Right atrium auricular region (tissue), 2 donors: Measurements from ENCODE around the gene FANCI. TPM values are rescaled to one million over a fixed set of nuclear protein-coding genes. Genes with fewer than 3 reads are reported as not detected.

Source experiments
- DNase-seq: peaks from one replicate; pipeline ENCODE4 v3.0.0-alpha.2; 2019; ENCODE audit warnings: low spot score
- H3K27ac ChIP-seq, 2 donors: fragments of 200-600 bp; sonication (generic); 1 replicate in 1 of 2; 2 replicates in 1 of 2; pipeline ENCODE4 v1.5.1; 2016 to 2019
- H3K27me3 ChIP-seq, 2 donors: fragments of 200-600 bp; sonication (generic); one replicate each; pipeline versions ENCODE4 v1.5.1 to v1.6.0; 2017 to 2019
- H3K36me3 ChIP-seq: fragments of 200-600 bp; sonication (generic); one replicate; pipeline ENCODE4 v1.5.1; 2016
- H3K4me1 ChIP-seq, 2 donors: fragments of 200-600 bp; sonication (generic); one replicate each; pipeline versions ENCODE4 v1.5.1 to v1.6.0; 2017 to 2019
- H3K4me3 ChIP-seq, 2 donors: fragments of 200-600 bp; sonication (generic); 1 replicate in 1 of 2; 2 replicates in 1 of 2; pipeline ENCODE4 v1.5.1; 2017 to 2019; ENCODE audit warnings: mild to moderate bottlenecking in 1 of 2, moderate library complexity in 1 of 2
- H3K9me3 ChIP-seq, 2 donors: fragments of 200-600 bp; sonication (generic); one replicate each; pipeline ENCODE4 v1.5.1; 2019
- total RNA-seq, 2 donors: library from RNA; depleted of rRNA; stranded (reverse); fragments of >200 nt; gene quantifications; one replicate each; pipeline ENCODE4 v1.1.0, GENCODE V29; 2016
- TF ChIP-seq, protein P1 (sequence below), 2 donors: fragments of 200-600 bp; sonication (generic); IDR thresholded peaks; one replicate each; pipeline ENCODE4 v1.5.1; 2019; ENCODE audit warnings: antibody characterized with exemption in 2 of 2

Gene FANCI
- total RNA-seq, 2 donors from 2014 or later: 0.79 to 1.6 TPM

DNA sequence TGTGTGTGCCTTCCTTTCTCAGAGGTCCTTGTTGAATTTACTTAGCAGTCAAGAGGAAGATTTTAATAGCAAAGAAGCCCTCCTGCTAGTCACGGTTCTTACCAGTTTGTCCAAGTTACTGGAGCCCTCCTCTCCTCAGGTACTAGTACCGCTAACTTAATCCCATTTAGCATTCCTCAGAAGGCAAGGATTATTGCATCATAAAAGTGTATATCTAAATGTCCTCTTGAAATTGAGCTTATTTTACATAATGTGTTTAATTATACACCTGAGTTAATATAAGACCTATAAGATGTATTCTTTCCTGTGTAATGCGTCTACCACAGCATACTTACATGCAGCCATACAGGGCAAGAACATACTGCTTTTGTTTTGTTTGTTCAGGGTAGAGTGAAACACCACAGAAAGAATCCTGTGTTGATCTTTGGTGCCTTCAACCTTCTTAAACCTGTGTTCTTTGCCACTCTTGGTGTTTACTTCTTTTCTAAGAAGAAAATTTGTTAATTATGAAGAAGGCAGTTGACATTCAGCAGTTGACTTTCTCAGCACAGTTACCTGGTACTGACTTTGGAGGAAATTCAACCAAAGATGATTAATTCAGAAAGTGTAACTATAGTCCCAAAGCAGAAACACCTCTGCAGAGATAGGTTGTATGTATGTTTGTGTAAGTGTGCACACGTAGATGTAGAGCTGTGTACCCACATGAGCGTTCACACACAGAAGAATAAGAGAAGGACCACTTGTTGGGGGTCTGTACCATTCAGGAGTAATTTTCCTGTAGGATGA lies 57.7 kb downstream of the FANCI start:
- H3K27ac ChIP-seq: no peak overlapping the region
- H3K27me3 ChIP-seq: no peaks in the 10 kb centered on the region
- H3K36me3 ChIP-seq: no peaks in the 10 kb centered on the region
- no peaks in the 10 kb centered on the region for H3K9me3 ChIP-seq
- DNase-seq: no peak
- no peaks in the 10 kb centered on the region for H3K4me1 ChIP-seq
- no peak overlapping the region for H3K4me3 ChIP-seq
- TF ChIP-seq, protein P1, sequence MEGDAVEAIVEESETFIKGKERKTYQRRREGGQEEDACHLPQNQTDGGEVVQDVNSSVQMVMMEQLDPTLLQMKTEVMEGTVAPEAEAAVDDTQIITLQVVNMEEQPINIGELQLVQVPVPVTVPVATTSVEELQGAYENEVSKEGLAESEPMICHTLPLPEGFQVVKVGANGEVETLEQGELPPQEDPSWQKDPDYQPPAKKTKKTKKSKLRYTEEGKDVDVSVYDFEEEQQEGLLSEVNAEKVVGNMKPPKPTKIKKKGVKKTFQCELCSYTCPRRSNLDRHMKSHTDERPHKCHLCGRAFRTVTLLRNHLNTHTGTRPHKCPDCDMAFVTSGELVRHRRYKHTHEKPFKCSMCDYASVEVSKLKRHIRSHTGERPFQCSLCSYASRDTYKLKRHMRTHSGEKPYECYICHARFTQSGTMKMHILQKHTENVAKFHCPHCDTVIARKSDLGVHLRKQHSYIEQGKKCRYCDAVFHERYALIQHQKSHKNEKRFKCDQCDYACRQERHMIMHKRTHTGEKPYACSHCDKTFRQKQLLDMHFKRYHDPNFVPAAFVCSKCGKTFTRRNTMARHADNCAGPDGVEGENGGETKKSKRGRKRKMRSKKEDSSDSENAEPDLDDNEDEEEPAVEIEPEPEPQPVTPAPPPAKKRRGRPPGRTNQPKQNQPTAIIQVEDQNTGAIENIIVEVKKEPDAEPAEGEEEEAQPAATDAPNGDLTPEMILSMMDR (IDR thresholded peaks at IDR 0.05): no peak

DNA sequence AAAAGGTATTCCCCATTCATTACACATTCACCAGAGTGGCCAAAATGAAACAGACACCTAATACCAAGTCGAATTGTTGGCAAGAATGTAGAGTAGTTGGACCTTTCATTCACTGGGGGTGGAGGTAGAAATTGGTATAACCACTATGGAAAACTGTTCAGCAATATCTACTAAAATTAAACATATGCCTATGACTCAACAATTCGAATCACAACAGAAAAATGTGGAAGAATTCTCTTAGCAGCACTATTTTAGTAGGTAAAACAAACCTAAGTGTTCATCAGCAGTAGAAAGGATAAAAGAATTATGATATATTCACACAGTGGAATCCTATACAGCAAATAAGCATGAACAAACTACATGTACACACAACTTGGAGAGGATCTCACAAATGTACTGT lies 60.2 kb downstream of the FANCI start:
- no peaks in the 10 kb centered on the region for H3K36me3 ChIP-seq
- no peak overlapping the region for H3K27ac ChIP-seq
- H3K4me1 ChIP-seq: no peaks in the 10 kb centered on the region
- no peaks in the 10 kb centered on the region for H3K27me3 ChIP-seq
- H3K9me3 ChIP-seq: no peaks in the 10 kb centered on the region
- TF ChIP-seq, protein P1 (IDR thresholded peaks at IDR 0.05): no peak
- no peak overlapping the region for H3K4me3 ChIP-seq
- no peak for DNase-seq

DNA sequence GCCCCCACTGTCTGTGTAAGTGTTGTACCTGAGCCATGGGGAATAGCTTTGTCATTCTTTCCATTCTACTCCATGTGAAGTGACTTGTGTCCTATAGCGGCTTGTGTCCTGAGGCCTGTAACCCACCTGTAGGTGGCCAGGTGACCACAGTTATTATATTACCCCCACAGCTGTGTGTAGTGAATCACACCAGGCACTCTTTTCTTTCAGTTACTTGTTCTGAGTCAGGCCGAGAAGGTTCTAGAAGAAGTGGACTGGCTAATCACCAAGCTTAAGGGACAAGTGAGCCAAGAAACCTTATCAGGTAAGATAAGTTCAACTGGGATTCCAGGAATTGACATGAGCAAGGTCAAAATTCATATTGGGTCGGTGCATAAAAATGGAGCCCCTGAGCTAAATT lies 61.6 kb downstream of the FANCI start:
- TF ChIP-seq, protein P1 (IDR thresholded peaks at IDR 0.05): no peak
- H3K4me1 ChIP-seq: no peaks in the 10 kb centered on the region
- H3K4me3 ChIP-seq: no peak overlapping the region
- no peaks in the 10 kb centered on the region for H3K36me3 ChIP-seq
- DNase-seq: no peak
- H3K27ac ChIP-seq: no peak overlapping the region
- no peaks in the 10 kb centered on the region for H3K9me3 ChIP-seq
- no peaks in the 10 kb centered on the region for H3K27me3 ChIP-seq

DNA sequence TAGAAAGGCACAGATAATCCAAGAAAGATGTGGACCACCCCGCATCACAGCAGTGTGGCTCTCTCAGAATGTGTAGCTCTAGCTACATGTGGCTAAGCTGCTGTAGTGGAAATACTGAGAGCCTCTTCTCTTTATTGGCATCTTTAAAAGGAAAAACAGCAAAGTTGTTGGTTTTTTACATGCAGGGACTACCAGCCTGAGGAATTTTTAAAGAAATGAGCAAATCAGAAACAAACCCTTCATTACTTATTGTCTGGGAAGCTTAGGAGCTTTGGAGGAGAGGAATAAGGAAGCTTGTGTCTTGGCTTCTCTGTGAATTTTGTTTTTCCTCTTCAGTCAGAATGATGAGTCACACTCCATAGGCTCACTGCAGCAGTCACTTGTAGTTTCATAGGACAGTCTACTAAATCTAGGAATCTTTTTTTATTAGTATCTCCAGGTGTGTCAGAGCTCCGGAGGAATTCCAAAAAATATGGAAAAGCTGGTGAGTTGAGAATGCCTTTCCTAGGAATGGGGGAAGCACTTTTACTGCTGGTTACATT lies 63.3 kb downstream of the FANCI start:
- Histone ChIP-seq H3K27me3 (no peaks in the 10 kb centered on the region), H3K4me3 (no peak overlapping the region)

DNA sequence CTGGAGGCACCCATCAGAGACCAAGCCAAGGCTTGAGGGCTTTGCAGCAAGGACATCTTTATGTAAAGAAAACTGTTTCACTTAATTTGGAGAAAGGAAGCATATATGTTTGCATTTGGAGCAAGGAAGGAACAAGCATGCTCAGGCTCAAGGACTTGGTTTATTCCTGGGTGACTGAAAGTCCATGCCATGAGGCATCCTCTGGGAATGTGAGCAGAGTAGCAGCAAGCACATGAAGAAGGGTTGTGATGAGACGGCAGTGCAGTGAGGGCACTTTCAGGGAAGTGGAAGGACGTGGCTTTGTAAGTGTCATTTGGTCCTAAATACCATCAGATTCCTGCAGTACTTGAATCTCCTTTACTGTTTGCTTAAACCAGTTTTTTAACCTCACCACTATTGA lies 64.0 kb downstream of the FANCI start:
- TF ChIP-seq, protein P1 (IDR thresholded peaks at IDR 0.05): no peak
- H3K27ac ChIP-seq: no peak overlapping the region
- no peaks in the 10 kb centered on the region for H3K27me3 ChIP-seq
- no peak for DNase-seq
- no peaks in the 10 kb centered on the region for H3K4me1 ChIP-seq
- H3K4me3 ChIP-seq: no peak overlapping the region
- no peaks in the 10 kb centered on the region for H3K9me3 ChIP-seq
- no peaks in the 10 kb centered on the region for H3K36me3 ChIP-seq

More for the DNA sequence above, 63.3 kb downstream of the FANCI start:
- Histone ChIP-seq H3K4me1 (no peaks in the 10 kb centered on the region), H3K27ac (no peak overlapping the region), H3K9me3 (no peaks in the 10 kb centered on the region), H3K36me3 (no peaks in the 10 kb centered on the region)
- no peak for DNase-seq
- TF ChIP-seq, protein P1 (IDR thresholded peaks at IDR 0.05): no peak
